ENCODE results near the gene NHSL2.

- TF ChIP-seq, protein P1, sequence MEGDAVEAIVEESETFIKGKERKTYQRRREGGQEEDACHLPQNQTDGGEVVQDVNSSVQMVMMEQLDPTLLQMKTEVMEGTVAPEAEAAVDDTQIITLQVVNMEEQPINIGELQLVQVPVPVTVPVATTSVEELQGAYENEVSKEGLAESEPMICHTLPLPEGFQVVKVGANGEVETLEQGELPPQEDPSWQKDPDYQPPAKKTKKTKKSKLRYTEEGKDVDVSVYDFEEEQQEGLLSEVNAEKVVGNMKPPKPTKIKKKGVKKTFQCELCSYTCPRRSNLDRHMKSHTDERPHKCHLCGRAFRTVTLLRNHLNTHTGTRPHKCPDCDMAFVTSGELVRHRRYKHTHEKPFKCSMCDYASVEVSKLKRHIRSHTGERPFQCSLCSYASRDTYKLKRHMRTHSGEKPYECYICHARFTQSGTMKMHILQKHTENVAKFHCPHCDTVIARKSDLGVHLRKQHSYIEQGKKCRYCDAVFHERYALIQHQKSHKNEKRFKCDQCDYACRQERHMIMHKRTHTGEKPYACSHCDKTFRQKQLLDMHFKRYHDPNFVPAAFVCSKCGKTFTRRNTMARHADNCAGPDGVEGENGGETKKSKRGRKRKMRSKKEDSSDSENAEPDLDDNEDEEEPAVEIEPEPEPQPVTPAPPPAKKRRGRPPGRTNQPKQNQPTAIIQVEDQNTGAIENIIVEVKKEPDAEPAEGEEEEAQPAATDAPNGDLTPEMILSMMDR (IDR thresholded peaks at IDR 0.05) = no peak
- no peak for TF ChIP-seq ZFX (IDR thresholded peaks at IDR 0.05; ENCODE audit: borderline replicate concordance)
Measured at GRCh38 chrX:71974916-71975315, 64.3 kb downstream of the NHSL2 start.

All from 22Rv1 (cell line).